ENCODE results near the gene CSMD2.
"Not testable (repeated sequence)": the region's sequence is repeated elsewhere in the genome, so short reads cannot be mapped to it uniquely, and the experiment has no call there.

The CSMD2 gene

DNA sequence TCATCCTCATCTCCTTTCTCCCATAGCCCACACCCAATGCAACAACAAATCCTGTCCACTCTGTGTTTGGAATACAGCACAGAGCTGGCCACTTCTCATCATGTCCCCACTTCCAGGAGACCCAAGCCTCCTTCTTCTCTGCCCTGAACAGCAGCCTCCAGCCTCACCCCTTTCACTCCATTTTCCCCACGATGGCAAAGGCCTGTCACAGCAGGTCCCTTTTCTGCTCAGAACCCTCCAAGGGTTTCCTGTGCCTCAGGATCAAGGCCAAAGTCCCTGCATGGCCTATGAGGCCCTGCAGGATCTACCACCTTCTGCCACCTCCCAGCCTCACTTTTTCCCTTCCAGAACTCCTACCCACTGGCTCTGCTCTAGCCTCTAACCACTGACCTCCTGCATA lies 78.5 kb downstream of the CSMD2 start:
- no peak for DNase-seq (ENCODE audit: low spot score)
- TF ChIP-seq, protein P1, sequence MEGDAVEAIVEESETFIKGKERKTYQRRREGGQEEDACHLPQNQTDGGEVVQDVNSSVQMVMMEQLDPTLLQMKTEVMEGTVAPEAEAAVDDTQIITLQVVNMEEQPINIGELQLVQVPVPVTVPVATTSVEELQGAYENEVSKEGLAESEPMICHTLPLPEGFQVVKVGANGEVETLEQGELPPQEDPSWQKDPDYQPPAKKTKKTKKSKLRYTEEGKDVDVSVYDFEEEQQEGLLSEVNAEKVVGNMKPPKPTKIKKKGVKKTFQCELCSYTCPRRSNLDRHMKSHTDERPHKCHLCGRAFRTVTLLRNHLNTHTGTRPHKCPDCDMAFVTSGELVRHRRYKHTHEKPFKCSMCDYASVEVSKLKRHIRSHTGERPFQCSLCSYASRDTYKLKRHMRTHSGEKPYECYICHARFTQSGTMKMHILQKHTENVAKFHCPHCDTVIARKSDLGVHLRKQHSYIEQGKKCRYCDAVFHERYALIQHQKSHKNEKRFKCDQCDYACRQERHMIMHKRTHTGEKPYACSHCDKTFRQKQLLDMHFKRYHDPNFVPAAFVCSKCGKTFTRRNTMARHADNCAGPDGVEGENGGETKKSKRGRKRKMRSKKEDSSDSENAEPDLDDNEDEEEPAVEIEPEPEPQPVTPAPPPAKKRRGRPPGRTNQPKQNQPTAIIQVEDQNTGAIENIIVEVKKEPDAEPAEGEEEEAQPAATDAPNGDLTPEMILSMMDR (IDR thresholded peaks at IDR 0.05): no peak
- Histone ChIP-seq H3K27ac (no peak overlapping the region), H3K4me3 (no peak overlapping the region)

DNA sequence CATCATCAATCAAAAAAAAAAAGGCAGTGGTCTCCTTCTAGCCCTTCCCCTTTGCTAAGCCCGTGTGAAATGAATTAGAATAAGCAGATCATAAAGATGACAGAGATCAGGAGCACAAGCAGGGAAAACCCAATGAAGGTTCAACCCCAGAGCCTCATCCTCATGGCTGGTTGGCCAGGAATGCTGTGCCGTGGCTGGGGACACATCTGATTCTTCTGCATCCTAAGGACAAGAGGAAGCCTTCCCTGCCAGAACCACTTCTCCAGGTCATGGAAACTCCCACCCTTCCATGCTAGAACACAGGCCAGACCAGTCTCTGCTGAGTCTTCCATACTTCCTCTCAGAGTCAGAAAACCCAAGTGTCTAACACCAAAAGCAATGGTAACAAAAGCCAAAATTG lies 81.1 kb downstream of the CSMD2 start:
- Histone ChIP-seq H3K4me3 (no peak overlapping the region), H3K27ac (no peak overlapping the region)
- DNase-seq (ENCODE audit: low spot score): no peak
- TF ChIP-seq, protein P1 (IDR thresholded peaks at IDR 0.05): no peak

DNA sequence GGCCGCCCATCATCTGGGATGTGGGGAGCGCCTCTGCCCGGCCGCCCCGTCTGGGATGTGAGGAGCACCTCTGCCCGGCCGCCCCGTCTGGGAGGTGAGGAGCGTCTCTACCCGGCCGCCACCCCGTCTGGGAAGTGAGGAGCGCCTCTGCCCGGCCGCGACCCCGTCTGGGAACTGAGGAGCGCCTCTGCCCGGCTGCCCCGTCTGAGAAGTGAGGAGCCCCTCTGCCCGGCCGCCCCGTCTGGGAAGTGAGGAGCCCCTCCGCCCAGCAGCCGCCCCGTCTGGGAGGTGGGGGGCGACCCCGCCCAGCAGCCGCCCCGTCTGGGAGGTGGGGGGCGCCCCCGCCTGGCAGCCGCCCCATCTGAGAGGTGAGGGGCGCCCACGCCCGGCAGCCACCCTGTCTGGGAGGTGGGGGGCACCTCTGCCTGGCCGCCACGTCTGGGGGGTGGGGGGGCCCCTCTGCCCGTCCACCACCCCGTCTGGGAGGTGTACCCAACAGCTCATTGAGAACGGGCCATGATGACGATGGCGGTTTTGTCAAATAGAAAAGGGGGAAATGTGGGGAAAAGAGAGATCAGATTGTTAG lies 82.9 kb downstream of the CSMD2 start:
- not testable (repeated sequence) for H3K27ac ChIP-seq; DNase-seq (ENCODE audit: low spot score); H3K4me3 ChIP-seq

DNA sequence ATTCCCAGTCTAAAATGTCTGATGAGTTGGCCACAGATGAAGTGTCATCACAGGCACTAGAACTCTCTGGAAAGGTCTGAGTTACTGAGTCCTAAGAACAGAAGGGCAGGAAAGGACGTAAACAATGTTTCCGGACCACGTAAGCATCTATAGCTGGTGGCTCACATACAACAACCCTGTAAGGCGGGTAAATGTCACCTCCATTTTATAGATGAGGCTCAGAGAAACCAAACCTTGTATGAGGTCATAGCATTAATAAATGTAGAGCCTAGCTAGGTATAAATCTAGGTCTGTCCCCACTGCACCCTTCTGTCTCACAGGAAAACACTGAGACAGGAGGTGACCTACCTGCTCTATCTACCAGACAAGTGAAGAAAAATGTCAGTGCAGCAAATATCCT lies 86.6 kb downstream of the CSMD2 start:
- TF ChIP-seq, protein P1 (IDR thresholded peaks at IDR 0.05): no peak
- no peak overlapping the region for H3K4me3 ChIP-seq
- DNase-seq (ENCODE audit: low spot score): no peak
- H3K27ac ChIP-seq: no peak overlapping the region

DNA sequence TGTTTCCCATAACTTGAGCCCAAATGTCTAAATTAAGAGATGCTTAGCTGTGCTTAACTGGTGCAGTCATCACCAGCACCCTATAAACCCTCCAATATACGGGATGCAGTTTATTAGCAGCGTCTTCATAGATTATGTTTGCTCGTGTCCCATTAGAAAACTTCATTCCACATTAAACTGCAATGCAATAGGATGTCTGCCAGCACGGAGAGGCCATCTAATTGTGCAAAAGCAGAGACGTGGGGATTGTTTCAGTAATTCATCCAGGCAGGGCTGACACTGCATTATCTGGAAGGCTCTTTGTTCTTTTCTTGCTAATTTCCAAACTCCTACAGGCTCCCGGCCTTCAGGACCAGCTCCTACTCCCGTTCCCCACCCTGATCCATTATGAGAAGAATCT lies 89.5 kb downstream of the CSMD2 start:
- TF ChIP-seq, protein P1 (IDR thresholded peaks at IDR 0.05): no peak
- H3K4me3 ChIP-seq: no peak overlapping the region
- no peak overlapping the region for H3K27ac ChIP-seq
- DNase-seq (ENCODE audit: low spot score): no peak

DNA sequence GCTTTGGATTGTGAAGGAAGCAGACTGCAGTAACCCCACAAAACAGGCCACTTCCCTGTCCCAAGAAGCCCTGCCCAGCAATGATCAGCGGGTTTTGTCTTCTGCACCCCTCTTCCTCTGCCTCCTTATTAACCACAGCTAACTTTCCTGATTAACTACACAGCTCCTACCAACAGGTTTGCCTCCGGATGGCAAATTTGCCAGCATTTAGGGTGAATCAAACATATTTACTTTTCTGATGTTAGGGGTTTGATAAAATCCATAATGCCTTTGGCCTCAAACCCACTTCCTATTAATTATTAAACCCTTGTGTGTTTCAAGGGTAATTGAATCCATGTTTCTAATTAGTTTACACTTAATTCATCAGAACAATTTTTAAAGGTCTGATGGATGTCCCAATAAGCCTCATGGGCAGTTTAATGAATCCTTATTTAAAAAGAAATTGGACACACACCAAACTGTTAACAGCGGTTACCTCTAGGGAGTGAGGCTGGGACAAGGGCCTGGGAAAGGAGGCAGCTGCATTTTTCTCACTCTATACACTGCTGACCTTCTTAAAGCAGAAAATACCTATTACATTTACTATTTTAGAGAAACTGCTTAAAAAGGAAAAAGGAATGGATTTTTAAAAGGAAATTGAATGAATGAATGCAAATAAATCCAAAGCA lies 91.9 kb downstream of the CSMD2 start:
- Histone ChIP-seq H3K27ac (no peak overlapping the region), H3K4me3 (no peak overlapping the region)
- TF ChIP-seq, protein P1 (IDR thresholded peaks at IDR 0.05): no peak
- no peak for DNase-seq (ENCODE audit: low spot score)

DNA sequence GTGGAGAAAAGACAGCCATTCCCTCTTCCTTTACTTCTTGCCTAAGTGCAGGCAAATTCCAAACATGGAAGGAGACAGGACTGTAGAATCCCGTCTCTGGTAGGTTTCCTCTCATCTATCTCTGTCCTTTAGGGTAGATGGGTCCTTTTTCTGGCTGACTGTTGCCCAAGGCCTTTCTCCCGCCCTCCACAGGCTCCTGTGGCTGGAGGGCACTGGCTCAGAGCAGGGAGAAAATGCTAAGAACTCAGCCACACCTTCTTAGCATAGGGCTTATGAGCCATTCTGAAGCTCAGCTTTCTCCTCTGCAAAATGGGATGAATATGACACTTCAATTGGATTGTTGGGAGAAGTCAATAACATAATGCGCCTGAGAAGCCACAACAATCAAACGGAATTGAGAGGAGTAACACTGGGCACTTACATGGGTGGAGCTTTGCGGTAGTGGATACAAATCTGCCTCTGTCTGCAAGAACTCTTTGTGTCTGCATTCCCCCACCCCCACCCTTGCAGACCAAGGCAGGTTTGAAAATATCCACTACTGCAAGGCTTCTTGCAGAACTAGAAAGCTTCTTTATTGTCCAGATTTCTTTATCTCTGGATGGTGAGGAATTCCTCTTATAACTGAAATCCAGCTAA lies 94.7 kb downstream of the CSMD2 start:
- Histone ChIP-seq H3K4me3 (no peak overlapping the region), H3K27ac (no peak overlapping the region)
- TF ChIP-seq, protein P1 (IDR thresholded peaks at IDR 0.05): no peak
- DNase-seq (ENCODE audit: low spot score): no peak

All from coronary artery (tissue), 2 donors.